Nephron (organoid): Measurements from ENCODE around the gene CCN6.

Source experiments
- H3K27ac Mint-ChIP-seq, 3 experiments: 2 replicates each; pipeline ENCODE4 v1.8.0; 2020; ENCODE audit warnings: mixed read lengths in 3 of 3, mild to moderate bottlenecking in 2 of 3, moderate library complexity in 1 of 3
- H3K27me3 Mint-ChIP-seq: 2 replicates; pipeline ENCODE4 v1.8.0; 2021; ENCODE audit warnings: low read depth, mild to moderate bottlenecking, moderate library complexity, mixed read lengths
- H3K36me3 Mint-ChIP-seq: 2 replicates; pipeline ENCODE4 v1.8.0; 2020; ENCODE audit warnings: low read depth, mixed read lengths
- H3K4me1 Mint-ChIP-seq: 2 replicates; pipeline ENCODE4 v1.8.0; 2020; ENCODE audit warnings: mixed read lengths
- H3K4me3 Mint-ChIP-seq, 3 experiments: 2 replicates each; pipeline ENCODE4 v1.8.0; 2020; ENCODE audit warnings: mild to moderate bottlenecking in 3 of 3, mixed read lengths in 3 of 3, moderate library complexity in 2 of 3
- H3K9me3 Mint-ChIP-seq: 2 replicates; pipeline ENCODE4 v1.8.0; 2020; ENCODE audit warnings: mixed read lengths
- TF ChIP-seq, protein P1 (sequence below), 3 experiments: fragments of 200-600 bp; sonication (generic); IDR thresholded peaks; one replicate each; pipeline ENCODE4 v1.5.0; 2021; ENCODE audit warnings: antibody characterized with exemption in 3 of 3; ENCODE audit not compliant: unreplicated experiment in 3 of 3

Gene CCN6

DNA sequence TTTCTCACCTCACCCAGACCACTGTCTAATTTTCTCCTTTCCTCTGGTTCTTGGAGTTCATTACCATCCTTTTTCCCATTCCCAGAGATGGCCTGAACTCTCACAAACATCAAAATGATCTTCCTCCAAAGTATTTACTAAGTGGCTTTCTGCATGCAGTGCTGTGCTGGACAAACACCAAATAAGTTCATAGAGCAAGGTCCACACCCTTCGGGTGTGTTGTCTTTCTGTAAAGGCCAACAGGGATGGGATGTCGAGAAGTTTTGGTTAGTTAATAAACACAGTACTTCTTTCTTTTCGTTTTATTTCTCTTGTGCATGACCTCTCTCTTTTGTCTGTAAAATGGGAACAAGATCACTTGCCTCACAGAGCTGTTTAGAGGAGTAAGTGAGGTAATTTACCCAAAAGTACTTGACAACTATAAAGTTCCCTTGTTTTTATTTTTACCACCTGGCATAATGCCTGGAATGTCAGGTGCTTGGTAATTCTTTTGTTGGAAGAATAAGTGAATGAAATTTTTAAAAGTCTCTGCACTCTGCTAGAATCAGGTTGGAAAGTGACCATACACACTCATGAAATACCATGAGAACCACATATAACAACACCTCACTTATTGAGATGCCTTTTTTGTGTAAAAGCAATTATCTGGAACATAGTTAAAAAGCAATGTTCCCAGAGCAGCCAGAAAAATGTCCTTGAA, 22.8 kb upstream of the CCN6 start:
- Mint-ChIP-seq H3K27ac (peak overlapping the region in 2 of 3 experiments; percentile 1 to 22), H3K4me3 (no peak overlapping the region), H3K27me3 (peaks cover 3% of the 10 kb centered on the region), H3K9me3 (no peaks in the 10 kb centered on the region), H3K36me3 (no peaks in the 10 kb centered on the region), H3K4me1 (peaks cover 42% of the 10 kb centered on the region)
- TF ChIP-seq, protein P1, sequence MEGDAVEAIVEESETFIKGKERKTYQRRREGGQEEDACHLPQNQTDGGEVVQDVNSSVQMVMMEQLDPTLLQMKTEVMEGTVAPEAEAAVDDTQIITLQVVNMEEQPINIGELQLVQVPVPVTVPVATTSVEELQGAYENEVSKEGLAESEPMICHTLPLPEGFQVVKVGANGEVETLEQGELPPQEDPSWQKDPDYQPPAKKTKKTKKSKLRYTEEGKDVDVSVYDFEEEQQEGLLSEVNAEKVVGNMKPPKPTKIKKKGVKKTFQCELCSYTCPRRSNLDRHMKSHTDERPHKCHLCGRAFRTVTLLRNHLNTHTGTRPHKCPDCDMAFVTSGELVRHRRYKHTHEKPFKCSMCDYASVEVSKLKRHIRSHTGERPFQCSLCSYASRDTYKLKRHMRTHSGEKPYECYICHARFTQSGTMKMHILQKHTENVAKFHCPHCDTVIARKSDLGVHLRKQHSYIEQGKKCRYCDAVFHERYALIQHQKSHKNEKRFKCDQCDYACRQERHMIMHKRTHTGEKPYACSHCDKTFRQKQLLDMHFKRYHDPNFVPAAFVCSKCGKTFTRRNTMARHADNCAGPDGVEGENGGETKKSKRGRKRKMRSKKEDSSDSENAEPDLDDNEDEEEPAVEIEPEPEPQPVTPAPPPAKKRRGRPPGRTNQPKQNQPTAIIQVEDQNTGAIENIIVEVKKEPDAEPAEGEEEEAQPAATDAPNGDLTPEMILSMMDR (IDR thresholded peaks at IDR 0.05; ENCODE audit: unreplicated experiment in 3 of 3), result no peak

DNA sequence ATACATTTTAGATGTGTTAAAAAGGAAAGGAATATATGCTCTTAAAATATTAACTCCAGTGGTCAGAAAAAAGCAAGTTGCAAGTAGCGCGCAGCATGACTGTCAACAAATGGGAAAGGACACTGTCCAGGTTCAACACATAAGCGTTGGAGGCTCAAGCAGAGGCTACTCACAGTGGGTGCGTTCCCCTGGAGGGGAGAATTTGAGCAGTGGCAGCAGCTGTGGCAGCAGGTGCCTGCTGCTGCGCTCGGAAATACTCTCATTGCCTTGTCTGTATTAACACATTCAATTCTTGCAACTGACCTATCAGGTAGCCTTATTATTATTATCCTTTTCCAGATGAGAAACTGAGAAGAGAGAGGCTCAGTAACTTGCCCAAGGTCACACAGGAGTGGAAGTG, 21.9 kb upstream of the CCN6 start:
- no peak overlapping the region for H3K27ac Mint-ChIP-seq
- H3K4me3 Mint-ChIP-seq, result no peak overlapping the region
- TF ChIP-seq, protein P1 (IDR thresholded peaks at IDR 0.05; ENCODE audit: unreplicated experiment in 3 of 3), result no peak

DNA sequence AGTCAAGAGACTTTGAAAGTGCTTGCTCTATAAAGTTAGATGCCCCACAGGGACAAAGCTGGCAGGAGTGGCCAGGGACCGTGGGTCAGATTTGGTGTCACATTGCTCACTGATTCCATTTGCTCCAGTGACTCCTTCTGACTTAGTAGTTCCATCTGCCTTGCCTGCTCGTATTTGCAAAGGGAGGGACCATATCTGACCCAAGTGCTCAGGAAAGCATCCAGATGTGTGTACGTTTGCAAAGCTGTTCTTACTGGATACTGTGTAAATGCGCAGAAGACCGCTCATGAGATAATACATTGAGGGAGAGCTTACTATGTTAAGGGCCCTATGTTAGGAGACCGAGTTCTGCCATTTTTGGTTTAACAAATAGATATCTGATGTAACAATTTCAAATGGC, 21.2 kb upstream of the CCN6 start:
- peaks cover 42% of the 10 kb centered on the region for H3K4me1 Mint-ChIP-seq
- no peaks in the 10 kb centered on the region for H3K9me3 Mint-ChIP-seq
- H3K36me3 Mint-ChIP-seq, result no peaks in the 10 kb centered on the region
- H3K4me3 Mint-ChIP-seq, result no peak overlapping the region
- no peak overlapping the region for H3K27ac Mint-ChIP-seq
- H3K27me3 Mint-ChIP-seq, result peaks cover 3% of the 10 kb centered on the region
- TF ChIP-seq, protein P1 (IDR thresholded peaks at IDR 0.05; ENCODE audit: unreplicated experiment in 3 of 3), result no peak

More for the DNA sequence above, 21.9 kb upstream of the CCN6 start:
- peaks cover 42% of the 10 kb centered on the region for H3K4me1 Mint-ChIP-seq
- no peaks in the 10 kb centered on the region for H3K36me3 Mint-ChIP-seq
- H3K9me3 Mint-ChIP-seq, result no peaks in the 10 kb centered on the region
- H3K27me3 Mint-ChIP-seq, result peaks cover 3% of the 10 kb centered on the region

DNA sequence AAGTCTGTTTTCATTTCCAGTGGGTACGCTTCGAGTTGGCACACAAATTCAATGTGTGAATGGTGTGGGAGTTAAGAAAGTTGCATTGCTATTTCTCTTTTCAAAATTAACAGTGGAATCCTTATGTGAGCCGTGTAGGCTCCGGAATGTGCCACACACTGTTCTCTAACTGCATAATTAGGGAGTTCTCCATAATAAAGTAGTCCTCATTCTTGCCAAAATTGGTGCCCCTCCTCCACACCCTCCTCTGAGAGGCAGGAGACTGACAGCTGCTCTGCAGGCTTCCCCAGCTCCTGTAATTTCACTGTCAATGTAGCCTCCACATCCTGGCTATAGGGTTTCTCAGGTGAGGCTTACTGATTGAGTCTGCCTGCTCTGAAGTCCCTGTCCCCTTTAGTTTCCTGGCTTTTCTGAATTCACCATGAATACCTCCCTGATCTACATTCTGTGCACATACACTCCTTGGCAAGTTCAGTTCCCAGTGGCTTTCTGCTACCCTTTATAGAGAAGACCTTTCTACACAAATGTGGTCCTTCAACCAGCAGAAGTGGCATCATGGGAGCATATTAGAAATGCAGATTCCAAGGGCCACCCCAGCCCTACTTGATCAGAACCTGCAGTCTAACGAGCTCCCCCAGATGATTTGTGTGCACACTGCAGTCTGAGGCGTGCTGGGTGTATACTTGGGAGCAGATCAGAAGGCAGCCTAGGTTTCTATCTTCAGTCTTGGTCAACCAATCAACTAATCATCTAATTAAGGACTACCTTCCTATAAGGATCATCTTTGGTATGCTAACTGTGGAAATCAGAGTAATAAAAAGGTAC, 19.9 kb upstream of the CCN6 start:
- Mint-ChIP-seq H3K4me1 (peaks cover 34% of the 10 kb centered on the region), H3K27ac (peak overlapping the region in 2 of 3 experiments; percentile 24 to 74), H3K4me3 (no peak overlapping the region), H3K36me3 (no peaks in the 10 kb centered on the region), H3K9me3 (no peaks in the 10 kb centered on the region), H3K27me3 (peaks cover 7% of the 10 kb centered on the region)
- TF ChIP-seq, protein P1 (IDR thresholded peaks at IDR 0.05; ENCODE audit: unreplicated experiment in 3 of 3), result no peak

DNA sequence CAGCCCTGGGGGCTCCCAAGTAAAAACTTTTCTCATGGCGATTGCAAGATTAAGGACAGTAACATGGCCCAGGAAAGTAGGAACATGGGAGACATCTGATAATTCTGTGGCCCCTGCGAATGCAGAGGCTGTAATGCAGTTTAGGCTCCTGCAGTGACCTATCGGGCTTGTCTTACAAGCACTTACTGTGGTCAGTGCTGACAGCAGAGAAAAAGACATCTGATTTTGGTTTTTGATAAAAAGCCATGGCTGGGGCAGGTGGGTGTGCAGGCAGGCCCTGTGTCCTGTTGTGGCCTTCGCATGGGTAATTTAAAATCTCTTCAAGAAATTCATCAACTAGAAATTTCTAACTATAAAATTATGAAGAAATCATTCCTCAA, 19.3 kb upstream of the CCN6 start:
- Mint-ChIP-seq H3K36me3 (no peaks in the 10 kb centered on the region), H3K4me3 (no peak overlapping the region), H3K4me1 (peaks cover 31% of the 10 kb centered on the region), H3K9me3 (no peaks in the 10 kb centered on the region), H3K27me3 (peaks cover 7% of the 10 kb centered on the region), H3K27ac (no peak overlapping the region)
- TF ChIP-seq, protein P1 (IDR thresholded peaks at IDR 0.05; ENCODE audit: unreplicated experiment in 3 of 3), result no peak
